ENCODE measurements around the gene PRRC2A.

The PRRC2A gene

DNA sequence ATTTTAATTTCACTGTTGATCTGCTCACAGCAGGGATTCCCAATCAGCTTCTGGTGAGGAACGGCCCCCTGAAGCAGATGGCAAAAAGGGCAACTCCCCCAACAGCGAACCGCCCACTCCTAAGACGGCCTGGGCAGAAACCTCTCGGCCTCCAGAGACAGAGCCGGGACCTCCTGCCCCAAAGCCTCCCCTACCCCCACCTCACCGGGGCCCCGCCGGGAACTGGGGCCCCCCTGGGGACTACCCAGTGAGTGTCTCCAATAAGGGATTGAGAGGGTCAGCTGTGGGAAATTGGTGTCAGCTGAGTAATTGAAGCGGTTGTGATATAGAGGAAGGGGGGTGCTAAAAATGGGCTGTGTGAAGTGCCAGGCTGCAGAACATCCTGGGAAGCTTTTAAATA is 6.4 kb downstream of the PRRC2A start:
- no peak for DNase-seq

DNA sequence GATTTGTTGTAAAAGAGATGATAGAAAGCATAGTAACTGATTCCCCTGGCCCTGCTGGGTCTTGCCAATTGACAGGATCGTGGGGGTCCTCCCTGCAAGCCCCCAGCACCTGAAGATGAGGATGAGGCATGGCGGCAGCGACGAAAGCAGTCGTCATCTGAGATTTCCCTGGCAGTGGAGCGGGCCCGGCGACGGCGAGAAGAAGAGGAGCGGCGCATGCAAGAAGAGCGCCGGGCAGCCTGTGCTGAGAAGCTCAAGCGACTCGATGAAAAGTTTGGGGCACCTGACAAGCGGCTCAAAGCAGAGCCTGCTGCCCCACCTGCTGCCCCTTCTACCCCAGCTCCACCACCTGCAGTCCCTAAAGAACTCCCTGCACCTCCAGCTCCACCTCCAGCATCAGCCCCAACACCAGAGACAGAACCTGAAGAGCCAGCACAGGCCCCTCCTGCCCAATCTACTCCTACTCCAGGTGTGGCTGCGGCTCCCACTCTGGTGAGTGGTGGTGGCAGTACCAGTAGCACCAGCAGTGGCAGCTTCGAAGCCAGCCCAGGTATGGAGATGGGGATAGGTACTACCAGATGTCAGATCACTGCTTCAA is 7.3 kb downstream of the PRRC2A start:
- no peak for DNase-seq

- no peak for DNase-seq
Measured at GRCh38 chr6:31629014-31629413, 8.5 kb downstream of the PRRC2A start.

- DNase-seq: no peak
Measured at GRCh38 chr6:31630177-31630934, 9.8 kb downstream of the PRRC2A start.

DNA sequence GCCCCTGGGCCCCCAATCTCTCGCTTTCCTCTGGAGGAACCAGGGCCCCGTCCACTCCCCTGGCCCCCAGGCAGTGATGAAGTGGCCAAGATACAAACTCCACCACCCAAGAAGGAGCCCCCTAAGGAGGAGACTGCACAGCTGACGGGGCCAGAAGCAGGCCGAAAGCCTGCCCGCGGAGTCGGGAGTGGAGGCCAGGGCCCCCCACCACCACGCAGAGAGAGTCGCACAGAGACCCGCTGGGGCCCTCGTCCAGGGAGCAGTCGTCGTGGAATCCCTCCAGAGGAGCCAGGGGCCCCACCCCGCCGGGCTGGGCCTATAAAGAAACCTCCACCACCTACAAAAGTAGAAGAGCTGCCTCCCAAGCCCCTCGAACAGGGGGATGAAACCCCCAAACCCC is 10.7 kb downstream of the PRRC2A start:
- DNase-seq: no peak

DNA sequence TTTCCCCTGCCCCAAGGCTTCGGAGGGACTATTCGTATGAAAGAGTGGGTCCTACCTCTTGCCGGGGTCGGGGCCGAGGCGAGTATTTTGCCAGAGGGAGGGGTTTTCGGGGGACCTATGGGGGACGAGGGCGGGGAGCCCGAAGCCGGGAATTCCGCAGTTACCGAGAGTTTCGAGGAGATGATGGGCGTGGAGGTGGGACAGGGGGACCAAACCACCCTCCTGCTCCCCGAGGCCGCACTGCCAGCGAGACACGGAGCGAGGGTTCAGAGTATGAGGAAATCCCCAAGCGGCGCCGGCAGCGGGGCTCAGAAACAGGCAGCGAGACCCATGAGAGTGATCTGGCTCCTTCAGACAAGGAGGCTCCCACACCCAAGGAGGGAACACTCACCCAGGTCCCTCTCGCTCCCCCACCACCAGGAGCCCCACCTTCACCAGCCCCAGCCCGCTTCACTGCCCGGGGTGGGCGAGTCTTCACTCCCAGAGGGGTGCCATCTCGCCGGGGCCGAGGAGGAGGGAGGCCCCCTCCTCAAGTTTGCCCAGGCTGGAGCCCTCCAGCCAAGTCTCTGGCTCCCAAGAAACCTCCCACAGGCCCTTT is 11.3 kb downstream of the PRRC2A start:
- DNase-seq: no peak

DNA sequence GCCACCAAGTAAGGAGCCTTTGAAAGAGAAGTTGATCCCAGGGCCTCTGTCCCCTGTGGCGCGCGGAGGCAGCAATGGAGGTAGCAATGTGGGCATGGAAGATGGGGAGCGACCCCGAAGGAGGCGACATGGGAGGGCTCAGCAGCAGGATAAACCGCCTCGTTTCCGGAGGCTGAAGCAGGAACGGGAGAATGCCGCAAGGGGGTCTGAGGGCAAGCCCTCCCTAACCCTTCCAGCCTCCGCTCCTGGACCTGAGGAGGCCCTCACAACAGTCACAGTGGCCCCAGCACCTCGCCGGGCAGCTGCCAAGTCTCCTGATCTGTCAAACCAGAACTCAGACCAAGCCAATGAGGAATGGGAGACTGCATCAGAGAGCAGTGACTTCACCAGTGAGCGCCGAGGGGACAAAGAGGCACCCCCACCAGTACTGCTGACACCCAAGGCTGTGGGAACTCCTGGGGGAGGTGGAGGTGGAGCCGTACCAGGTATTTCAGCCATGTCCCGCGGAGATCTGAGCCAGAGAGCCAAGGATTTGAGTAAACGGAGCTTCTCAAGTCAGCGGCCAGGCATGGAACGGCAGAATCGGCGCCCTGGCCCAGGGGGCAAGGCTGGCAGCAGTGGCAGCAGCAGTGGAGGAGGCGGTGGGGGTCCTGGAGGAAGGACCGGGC is 11.9 kb downstream of the PRRC2A start:
- no peak for DNase-seq

DNA sequence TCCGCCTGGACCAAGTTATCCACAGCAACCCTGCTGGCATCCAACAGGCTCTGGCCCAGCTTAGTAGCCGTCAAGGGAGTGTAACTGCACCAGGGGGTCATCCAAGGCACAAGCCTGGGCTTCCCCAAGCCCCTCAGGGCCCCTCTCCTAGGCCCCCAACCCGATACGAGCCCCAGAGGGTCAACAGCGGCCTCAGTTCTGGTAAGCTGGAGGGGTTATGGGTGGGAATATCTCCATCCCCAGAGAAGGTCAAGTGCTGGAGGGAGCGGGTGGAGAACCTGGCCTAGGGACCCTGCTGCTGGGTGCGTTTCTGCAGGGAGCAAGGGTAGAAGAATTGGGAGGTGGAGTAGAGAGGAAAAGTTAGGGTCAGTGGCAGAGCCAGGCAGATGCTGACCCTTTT is 12.9 kb downstream of the PRRC2A start:
- DNase-seq: no peak

DNA sequence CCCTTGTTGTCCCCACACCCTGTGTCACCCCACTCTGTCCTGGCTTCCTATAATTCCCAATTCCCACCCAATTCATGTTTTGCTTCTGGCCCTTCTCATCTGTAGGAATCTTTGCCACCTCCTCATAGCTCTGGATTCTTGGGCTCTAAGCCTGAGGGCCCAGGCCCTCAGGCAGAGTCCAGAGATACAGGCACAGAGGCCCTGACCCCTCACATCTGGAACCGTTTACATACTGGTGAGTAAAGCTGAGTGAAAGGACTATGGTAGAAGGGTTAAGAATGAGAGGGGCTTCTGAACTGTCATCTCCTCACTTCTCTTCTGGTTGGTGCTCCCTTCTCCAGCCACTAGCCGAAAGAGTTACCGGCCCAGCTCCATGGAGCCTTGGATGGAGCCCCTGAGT is 13.6 kb downstream of the PRRC2A start:
- peak; percentile 14 for DNase-seq

GRCh38 chr6:31634969-31635575 is 14.6 kb downstream of the PRRC2A start:
- no peak for DNase-seq

DNA sequence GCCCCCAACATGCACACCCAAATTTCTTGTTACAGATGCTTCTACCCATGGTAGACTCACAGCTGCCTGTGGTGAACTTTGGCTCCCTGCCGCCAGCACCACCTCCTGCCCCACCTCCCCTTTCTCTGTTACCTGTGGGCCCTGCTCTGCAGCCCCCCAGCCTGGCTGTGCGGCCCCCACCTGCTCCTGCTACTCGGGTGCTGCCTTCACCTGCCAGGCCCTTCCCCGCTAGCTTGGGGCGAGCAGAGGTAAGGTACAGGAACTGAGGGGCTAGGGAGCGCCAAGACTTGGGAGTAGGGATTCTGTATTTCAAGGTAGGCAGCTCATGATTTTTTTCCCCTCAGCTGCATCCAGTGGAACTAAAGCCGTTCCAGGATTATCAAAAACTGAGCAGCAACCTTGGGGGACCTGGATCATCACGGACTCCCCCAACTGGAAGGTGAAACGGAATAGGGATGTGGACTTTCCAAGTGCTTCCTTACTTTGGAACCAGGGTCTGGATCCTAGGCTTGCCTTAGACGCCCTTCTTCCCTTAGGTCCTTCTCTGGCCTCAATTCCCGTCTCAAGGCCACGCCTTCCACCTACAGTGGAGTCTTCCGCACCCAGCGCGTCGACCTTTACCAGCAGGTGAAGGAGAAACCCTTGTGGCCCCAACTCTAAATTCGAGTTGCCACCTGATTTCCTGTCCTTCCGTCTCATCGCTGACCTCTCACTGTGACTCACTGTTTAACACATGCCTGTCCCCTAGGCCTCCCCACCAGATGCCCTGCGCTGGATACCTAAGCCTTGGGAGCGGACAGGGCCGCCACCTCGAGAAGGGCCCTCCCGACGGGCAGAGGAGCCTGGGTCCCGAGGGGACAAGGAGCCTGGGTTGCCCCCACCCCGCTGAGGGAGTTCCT is 16.4 kb downstream of the PRRC2A start:
- DNase-seq: no peak

DNA sequence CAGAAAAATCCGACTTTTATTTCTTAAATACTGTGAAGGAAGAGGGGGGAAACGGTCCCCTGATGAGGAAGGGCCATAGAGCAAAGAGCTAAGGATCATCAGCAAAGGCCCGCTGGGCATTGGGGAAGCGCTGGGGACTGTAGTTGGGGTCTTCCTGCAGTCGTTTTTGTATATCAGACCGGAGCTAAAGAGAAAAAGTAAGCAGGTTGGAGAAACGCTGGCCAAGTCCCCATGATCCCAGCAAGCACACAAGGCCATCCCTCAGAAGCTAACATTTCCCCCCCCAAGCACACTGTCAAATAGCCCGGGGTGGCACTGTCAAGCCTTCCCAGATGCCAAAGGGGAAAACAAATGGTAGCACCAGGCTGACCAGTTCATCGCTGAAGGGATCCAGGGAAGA is 18.5 kb downstream of the PRRC2A start:
- DNase-seq: peak; percentile 0

GRCh38 chr6:31639449-31639861 is 18.9 kb downstream of the PRRC2A start:
- peak; percentile 63 for DNase-seq

GRCh38 chr6:31640612-31641011 is 20.1 kb downstream of the PRRC2A start:
- no peak for DNase-seq

DNA sequence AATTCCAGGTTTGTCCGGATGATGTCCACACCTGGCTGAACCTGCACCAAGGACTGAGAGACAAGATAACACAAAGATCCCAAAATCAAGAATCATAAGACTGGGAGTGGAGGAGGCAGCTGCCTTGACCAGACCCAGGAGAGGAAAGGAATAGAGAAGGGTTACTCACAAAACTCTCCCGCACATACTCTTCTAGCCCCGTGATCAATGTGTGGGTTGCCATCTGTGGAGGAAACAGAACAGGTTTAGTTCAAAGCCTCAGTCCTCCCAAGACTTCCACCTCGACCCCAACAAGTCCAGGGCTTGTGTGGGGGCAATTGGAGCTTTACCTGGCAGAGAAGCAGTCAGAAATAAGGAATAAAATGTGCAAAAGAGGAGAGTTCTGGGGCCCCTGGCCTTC is 20.9 kb downstream of the PRRC2A start:
- no peak for DNase-seq

DNA sequence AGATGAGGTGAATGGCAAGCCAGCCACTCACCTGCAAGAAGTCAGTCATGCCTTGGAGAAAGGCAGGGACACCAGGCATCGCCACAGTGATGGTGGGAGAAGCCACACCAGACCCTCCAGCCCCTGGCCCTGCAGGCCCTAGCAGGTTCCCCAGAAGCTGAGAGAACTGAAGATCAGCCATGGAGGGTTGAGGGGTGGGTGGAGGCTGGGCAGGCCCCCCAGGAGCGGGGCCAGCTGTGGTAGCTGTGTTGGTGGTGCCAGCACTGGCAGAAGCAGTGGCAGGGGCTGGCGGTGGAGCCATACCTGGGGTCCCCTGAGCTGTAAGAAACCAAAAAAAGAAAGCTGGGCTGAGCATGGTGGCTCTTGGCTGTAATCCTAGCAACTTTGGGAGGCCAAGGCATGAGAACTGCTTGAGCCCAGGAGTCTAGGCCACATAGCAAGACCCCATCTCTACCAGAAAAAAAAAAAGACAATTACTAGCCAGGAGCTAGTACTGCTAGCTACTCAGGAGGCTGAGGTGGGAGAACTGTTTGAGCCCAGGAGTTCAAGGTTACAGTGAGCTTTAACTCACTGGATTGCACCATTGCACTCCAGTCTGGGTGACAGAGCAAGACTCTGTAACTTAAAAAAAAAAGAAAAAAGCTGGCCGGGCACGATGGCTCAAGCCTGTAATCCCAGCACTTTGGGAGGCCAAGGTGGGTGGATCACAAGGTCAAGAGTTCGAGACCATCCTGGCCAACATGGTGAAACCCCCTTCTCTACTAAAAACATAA is 22.5 kb downstream of the PRRC2A start:
- no peak for DNase-seq

- DNase-seq: peak; percentile 0
Measured at GRCh38 chr6:31643818-31644454, 23.4 kb downstream of the PRRC2A start.

GRCh38 chr6:31645325-31645724 is 24.8 kb downstream of the PRRC2A start:
- no peak for DNase-seq

GRCh38 chr6:31651602-31652191 is 31.2 kb downstream of the PRRC2A start:
- peak; percentile 77 for DNase-seq

DNA sequence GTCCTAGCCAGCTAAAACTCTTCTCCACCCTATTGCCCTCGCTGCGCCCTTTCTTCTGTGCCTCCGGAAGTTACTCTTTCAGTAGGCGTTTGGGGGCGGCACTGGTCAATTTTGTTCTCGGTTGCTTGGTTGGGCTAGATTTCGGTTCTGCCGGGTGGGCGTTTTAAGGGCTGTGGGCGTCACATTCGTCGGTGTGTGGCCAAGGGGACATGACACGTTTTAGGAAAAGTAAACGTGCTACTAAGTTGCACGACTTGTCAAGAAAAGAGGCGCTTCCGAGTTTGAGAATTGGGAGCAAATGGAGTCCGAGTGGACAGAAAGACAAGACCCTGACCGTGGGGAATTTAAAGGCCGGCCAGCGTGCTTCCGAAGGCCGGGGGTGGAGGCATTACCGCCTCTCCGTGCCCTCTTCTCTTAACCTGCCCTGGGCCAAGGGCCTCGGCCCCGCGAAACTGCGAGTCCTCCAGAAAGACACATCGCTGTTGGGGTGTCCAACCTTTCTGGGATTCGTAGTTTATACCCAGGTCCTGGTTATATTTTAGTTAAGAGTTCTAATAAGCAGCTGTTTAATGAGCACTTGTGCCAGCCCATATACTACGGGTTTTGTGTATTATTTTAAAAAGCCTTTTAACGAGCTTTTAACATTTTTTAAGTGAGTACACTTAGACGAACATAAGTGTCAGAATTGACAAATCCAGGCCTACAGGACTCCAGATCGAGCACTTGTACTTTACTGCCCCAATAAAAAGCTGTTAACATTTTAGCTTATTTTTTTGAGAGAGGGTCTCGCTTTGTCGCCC is 32.6 kb downstream of the PRRC2A start:
- DNase-seq: peak; percentile 87
